Measurements from ENCODE around the gene SSPN.

Gene SSPN

GRCh38 chr12:26286186-26286585 is 90.8 kb downstream of the SSPN start:
- no peak for DNase-seq (ENCODE audit: low read depth)

- DNase-seq (ENCODE audit: low read depth): no peak
Measured at GRCh38 chr12:26287671-26288381, 92.5 kb downstream of the SSPN start.

GRCh38 chr12:26290565-26290964 is 95.2 kb downstream of the SSPN start:
- DNase-seq (ENCODE audit: low read depth): no peak

- DNase-seq (ENCODE audit: low read depth): no peak
Measured at GRCh38 chr12:26292596-26292995, 97.2 kb downstream of the SSPN start.

- no peak for DNase-seq (ENCODE audit: low read depth)
Measured at GRCh38 chr12:26293612-26294011, 98.2 kb downstream of the SSPN start.

- DNase-seq (ENCODE audit: low read depth): no peak
Measured at GRCh38 chr12:26295001-26295400, 99.6 kb downstream of the SSPN start.

GRCh38 chr12:26297396-26298070 is 102.2 kb downstream of the SSPN start:
- DNase-seq (ENCODE audit: low read depth): no peak

- DNase-seq (ENCODE audit: low read depth): no peak
Measured at GRCh38 chr12:26298785-26299621, 103.6 kb downstream of the SSPN start.

- no peak for DNase-seq (ENCODE audit: low read depth)
Measured at GRCh38 chr12:26299751-26300150, 104.4 kb downstream of the SSPN start.
